SJSA1 (cell line): Measurements from ENCODE around the gene VDR. TPM values are rescaled to one million over a fixed set of nuclear protein-coding genes. Genes with fewer than 3 reads are reported as not detected.
"Not testable (repeated sequence)": the region's sequence is repeated elsewhere in the genome, so short reads cannot be mapped to it uniquely, and the experiment has no call there.

Experiments used
- DNase-seq, 2 experiments: peaks; one replicate each; pipeline ENCODE4 v3.0.0-alpha.2; 2015 to 2020; ENCODE audit warnings: low spot score in 2 of 2, low read depth in 1 of 2
- H3K27ac ChIP-seq: fragments of 250-450 bp; sonication (Bioruptor Pico); 2 replicates; pipeline ENCODE4 v1.5.1; 2020; ENCODE audit warnings: mild to moderate bottlenecking, moderate library complexity
- H3K27me3 ChIP-seq: fragments of 250-450 bp; sonication (Bioruptor Pico); replicated peaks from 2 replicates; pipeline ENCODE4 v1.5.1; 2020; ENCODE audit warnings: mild to moderate bottlenecking, moderate library complexity
- H3K36me3 ChIP-seq: fragments of 250-450 bp; sonication (Bioruptor Pico); 2 replicates; pipeline ENCODE4 v1.5.1; 2020; ENCODE audit warnings: mild to moderate bottlenecking
- H3K4me1 ChIP-seq: fragments of 250-450 bp; sonication (Bioruptor Pico); replicated peaks from 2 replicates; pipeline ENCODE4 v1.6.1; 2021; ENCODE audit warnings: mild to moderate bottlenecking
- H3K4me3 ChIP-seq: fragments of 250-450 bp; sonication (Bioruptor Pico); 2 replicates; pipeline ENCODE4 v1.5.1; 2020; ENCODE audit warnings: mild to moderate bottlenecking
- H3K9me3 ChIP-seq: fragments of 250-450 bp; sonication (Bioruptor Pico); replicated peaks from 2 replicates; pipeline ENCODE4 v1.5.1; 2020; ENCODE audit warnings: mild to moderate bottlenecking
- total RNA-seq: library from RNA; depleted of rRNA; stranded (reverse); fragments of >200 nt; shearing (Covaris generic); gene quantifications from 2 replicates; pipeline ENCODE4 v1.2.3, GENCODE V29; 2014

VDR gene
- total RNA-seq, 1 experiment from 2014 or later = 1.4 TPM

DNA sequence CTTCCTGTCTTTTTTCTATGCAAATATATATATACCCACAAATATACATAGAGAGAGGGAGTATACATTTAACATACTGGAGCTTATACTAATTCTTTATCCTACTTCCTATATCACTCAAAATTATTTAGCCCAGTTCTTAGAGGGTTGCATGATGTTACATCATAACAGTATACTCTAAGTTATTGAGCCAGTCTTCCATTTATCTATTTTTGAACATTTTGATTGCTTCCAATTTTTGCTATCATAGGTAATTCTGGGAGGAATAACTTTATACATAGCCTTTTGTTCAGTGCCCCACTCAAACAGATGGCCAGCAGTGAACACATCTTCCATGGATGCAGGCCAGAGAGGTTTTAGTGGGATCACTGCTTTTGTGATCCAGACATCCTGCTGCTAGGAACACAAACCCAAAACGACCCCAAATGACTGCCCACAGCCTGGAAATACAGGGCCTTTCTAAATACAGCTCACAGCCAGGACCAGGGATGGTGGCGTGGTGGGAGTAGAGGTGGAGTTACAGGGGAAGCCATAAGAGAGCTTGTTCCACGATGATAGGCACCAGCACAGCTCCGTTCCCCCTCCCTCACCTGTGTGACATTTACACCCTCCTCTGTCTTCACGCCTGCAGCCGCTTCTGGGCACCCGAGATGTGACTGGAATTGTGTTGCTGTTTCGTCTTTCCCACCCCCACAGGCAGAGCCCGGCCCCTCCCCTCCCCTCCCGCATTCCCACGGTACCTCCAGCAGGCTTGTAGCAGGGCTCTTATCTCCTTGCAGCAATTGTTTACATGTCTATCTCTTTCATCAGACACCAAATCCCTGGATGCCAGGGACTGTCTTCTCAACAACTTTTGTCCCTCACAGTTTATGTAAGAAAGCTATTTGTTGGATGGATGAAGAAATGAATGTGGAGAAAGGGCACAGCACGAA lies 54.4 kb downstream of the VDR start:
- H3K9me3 ChIP-seq = no peaks in the 10 kb centered on the region
- no peaks in the 10 kb centered on the region for H3K4me1 ChIP-seq
- no peak overlapping the region for H3K27ac ChIP-seq
- no peaks in the 10 kb centered on the region for H3K27me3 ChIP-seq
- no peak overlapping the region for H3K4me3 ChIP-seq
- DNase-seq = no peak
- H3K36me3 ChIP-seq = no peaks in the 10 kb centered on the region

DNA sequence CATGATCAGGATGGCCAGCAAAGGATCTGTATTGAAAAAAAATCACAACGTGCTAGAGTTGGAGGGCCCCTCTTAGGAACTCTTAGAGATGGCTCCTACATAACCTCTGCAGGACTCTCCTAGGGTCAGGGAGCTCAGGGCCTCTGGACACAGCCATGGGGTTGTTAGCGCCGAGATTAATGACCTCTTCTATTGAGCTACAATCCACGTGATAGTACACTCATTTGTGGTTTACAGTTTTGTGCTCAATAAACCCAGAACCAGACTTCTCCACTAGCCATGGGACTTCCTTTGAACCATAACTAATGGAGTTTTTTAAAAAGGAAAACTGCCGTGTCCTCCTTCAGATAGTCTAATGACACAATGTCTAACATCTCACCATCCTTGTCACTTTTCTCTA lies 55.5 kb downstream of the VDR start:
- DNase-seq = no peak
- H3K4me1 ChIP-seq = no peaks in the 10 kb centered on the region
- no peaks in the 10 kb centered on the region for H3K36me3 ChIP-seq
- H3K27ac ChIP-seq = no peak overlapping the region
- no peaks in the 10 kb centered on the region for H3K9me3 ChIP-seq
- H3K4me3 ChIP-seq = no peak overlapping the region
- H3K27me3 ChIP-seq = no peaks in the 10 kb centered on the region

DNA sequence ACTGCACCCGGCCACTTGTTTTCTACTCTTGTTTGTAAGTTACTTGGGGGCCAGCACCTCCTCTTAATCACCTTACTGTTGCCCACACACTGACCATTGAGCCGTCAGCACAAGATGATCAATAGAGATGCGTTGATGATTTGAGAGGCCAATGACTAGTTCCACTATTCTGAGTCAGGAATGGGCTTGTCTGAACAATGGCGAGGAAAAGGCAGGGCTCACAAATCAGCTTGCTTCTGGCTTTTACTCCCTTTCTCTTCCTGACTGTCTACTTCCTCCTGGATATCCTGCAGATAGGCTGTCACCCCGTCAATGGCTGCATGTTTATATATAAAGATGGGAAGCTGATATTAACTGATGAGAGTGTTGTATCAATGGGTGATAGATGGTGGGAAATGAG lies 55.9 kb downstream of the VDR start:
- DNase-seq = no peak
- Histone ChIP-seq H3K9me3 (no peaks in the 10 kb centered on the region), H3K27ac (no peak overlapping the region), H3K36me3 (no peaks in the 10 kb centered on the region), H3K4me3 (no peak overlapping the region), H3K27me3 (no peaks in the 10 kb centered on the region), H3K4me1 (no peaks in the 10 kb centered on the region)

DNA sequence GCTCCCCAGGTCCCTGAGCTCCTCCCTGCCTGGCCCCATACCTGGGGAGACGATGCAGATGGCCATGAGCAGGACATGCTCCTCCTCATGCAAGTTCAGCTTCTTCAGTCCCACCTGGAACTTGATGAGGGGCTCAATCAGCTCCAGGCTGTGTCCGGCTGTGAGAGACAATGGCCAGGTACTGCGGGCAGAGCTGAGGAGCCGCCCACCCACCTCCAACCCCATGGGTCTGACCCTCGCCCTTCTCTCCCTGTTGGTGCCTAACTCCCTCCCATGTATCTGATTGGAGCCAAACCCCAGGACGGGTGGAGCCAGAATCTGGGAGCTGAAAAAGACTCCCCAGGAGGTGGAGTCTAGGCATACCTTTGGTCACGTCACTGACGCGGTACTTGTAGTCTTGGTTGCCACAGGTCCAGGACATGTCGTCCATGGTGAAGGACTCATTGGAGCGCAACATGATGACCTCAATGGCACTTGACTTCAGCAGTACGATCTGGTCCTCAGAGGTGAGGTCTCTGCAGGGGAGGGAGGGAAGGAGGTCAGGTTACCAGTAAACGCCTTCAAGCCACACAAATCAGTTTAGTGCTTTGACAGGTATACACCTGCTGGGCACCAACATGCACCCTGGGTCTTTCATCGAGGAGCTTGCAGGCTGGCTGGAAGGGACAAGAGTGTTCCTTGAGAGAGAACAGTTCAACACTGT lies 58.3 kb downstream of the VDR start:
- DNase-seq = no peak
- no peaks in the 10 kb centered on the region for H3K36me3 ChIP-seq

DNA sequence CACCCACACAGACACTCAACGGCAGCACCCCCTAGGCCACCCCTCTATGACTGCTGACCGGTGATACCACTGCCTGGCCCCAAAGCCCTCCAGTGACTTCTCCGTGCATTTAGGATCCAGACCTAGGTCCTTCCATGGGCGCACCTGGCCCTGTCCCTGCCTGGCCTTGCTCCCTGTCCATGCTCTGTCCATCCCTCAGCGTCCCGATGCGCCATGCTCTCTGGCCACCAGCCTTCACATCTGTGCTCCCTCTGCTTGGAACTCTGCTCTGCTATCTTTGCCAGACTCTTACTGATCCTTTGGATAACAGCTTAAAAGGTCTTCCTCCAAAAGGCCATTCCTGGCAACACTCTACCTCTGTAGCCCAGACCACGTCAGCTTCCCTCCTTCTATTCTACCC lies 59.7 kb downstream of the VDR start:
- no peaks in the 10 kb centered on the region for H3K4me1 ChIP-seq
- H3K27ac ChIP-seq = no peak overlapping the region
- no peaks in the 10 kb centered on the region for H3K36me3 ChIP-seq
- peaks cover 3% of the 10 kb centered on the region; the same call in 1 of the 2 replicates for H3K27me3 ChIP-seq
- no peak overlapping the region for H3K4me3 ChIP-seq
- no peak for DNase-seq
- no peaks in the 10 kb centered on the region for H3K9me3 ChIP-seq

More for the DNA sequence above, 58.3 kb downstream of the VDR start:
- Histone ChIP-seq H3K9me3 (no peaks in the 10 kb centered on the region), H3K4me3 (no peak overlapping the region), H3K27me3 (no peaks in the 10 kb centered on the region), H3K4me1 (no peaks in the 10 kb centered on the region), H3K27ac (no peak overlapping the region)

DNA sequence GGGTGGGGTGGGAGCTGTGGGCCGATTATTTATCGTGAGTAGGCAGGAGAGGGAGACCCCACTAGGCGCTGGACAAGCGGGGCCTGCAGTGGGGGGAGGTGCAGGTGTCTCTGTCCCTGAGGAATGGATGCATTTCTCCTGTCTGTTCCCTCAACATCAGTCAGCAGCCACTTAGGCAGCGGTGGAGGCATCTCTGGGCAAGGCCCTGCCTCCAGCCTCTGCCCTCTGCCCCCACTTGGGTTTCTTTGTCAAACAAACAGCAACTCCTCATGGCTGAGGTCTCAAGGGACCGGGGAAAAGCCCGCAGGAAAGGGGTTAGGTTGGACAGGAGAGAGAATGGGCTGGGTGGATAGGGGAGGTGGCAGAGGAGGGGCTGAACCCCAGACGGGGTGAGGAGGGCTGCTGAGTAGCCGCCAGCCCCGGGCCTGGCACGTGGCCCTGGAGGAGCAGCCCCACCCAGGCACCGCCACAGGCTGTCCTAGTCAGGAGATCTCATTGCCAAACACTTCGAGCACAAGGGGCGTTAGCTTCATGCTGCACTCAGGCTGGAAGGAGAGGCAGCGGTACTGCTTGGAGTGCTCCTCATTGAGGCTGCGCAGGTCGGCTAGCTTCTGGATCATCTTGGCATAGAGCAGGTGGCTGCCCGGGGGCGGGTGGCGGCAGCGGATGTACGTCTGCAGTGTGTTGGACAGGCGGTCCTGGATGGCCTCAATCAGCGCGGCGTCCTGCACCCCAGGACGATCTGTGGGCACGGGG lies 60.4 kb downstream of the VDR start:
- H3K4me1 ChIP-seq = no peaks in the 10 kb centered on the region
- H3K36me3 ChIP-seq = no peaks in the 10 kb centered on the region
- peaks cover 3% of the 10 kb centered on the region; the same call in 1 of the 2 replicates for H3K27me3 ChIP-seq
- H3K27ac ChIP-seq = no peak overlapping the region
- no peak overlapping the region for H3K4me3 ChIP-seq
- no peaks in the 10 kb centered on the region for H3K9me3 ChIP-seq
- DNase-seq = no peak

DNA sequence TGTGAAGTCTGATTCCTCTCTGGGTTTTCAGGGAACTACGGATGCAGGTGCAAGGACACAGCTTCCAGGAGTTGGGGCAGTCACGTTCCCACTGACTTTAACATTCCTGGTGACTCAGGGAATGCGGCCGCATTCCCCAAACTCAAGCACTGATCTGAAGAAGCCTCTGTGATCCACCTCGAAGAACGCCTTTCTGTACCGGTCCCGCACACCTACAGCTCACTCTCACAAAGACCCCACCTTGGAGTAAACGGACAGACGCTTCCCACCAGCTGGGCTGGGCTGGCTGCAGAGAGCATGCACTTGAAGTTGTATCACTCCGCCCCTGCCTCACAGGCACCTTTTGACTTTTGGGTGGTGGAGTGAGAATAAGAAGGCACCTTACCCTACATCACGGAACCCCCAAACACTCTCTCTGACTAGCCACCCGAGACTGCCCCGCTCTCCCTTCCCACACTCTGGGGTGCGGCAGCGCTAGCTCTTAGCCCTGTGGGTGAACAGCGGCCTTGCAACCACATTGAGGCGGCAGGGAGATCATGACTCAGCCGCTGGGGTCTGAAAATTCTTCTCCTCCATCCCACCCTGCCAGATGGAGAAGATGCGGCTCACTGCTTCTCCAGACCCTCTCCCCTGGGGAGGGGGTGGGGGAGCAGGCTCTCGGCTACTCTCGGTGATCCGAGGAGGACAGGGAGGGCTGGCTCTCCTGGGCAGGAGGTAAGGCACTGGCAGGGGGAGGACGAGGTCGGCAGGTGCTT lies 61.4 kb downstream of the VDR start:
- DNase-seq = no peak
- H3K4me1 ChIP-seq = no peaks in the 10 kb centered on the region
- no peaks in the 10 kb centered on the region for H3K9me3 ChIP-seq
- no peak overlapping the region for H3K4me3 ChIP-seq
- peaks cover 3% of the 10 kb centered on the region; the same call in 1 of the 2 replicates for H3K27me3 ChIP-seq
- H3K27ac ChIP-seq = no peak overlapping the region
- H3K36me3 ChIP-seq = no peaks in the 10 kb centered on the region

DNA sequence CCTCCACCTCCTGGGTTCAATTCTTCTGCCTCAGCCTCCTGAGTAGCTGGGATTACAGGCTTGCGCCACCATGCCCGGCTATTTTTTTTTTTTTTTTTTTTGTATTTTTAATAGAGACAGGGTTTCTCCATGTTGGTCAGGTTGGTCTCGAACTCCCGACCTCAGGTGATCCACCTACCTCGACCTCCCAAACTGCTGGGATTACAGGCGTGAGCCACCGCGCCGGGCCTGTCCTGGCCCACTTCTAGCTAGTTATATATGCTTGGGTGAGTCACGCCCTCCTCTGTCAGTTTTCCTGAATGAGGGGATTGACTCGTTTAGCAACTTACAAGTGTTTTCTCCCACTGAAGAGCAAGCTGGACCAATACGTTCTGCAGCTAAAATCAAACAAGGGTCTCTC lies 62.3 kb downstream of the VDR start:
- not testable (repeated sequence) for H3K36me3 ChIP-seq, H3K27ac ChIP-seq, DNase-seq, H3K4me3 ChIP-seq, H3K9me3 ChIP-seq, H3K4me1 ChIP-seq, H3K27me3 ChIP-seq

DNA sequence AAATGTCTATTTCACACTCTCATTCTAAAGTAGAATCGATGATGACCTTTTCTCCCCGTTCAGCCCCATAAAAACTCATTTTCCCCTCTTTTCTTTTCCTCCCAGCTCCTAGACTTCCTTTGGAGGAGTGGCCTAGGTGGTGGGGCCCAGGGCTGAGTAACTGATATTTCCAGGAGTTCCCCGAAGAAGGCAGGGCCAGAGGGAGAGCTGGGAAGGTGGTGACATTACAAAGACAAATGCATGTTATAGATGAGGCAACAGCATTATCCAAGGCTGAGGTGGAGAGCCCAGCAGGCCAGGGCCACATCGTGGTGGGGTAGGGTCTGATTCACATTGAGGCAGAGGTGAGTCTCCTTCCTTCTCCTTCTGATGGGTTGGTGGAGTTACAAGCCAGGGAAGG lies 62.9 kb downstream of the VDR start:
- Histone ChIP-seq H3K27ac (no peak overlapping the region), H3K27me3 (peaks cover 3% of the 10 kb centered on the region; the same call in 1 of the 2 replicates), H3K36me3 (no peaks in the 10 kb centered on the region; the same call in 1 of the 2 replicates), H3K9me3 (no peaks in the 10 kb centered on the region), H3K4me1 (no peaks in the 10 kb centered on the region), H3K4me3 (no peak overlapping the region)
- DNase-seq = no peak

DNA sequence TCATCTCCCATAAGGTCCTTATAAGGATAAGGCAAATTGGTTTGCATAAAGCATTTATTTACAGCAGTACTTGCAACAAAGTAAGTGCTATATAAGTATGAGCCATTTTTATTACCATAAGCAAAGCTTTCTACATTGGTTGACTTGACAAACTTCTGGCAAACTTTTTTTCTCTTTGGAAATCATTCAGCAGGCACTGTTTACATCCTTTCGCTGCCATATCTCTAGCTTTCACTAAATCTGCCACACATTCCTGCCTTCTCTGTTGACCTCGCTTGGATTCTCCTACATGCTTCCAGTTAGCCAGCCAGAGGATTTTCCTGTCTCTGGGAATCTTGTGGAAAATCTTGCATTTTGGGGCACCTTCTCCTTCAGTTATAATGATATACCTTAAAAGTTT lies 63.3 kb downstream of the VDR start:
- no peak overlapping the region for H3K27ac ChIP-seq
- no peak overlapping the region for H3K4me3 ChIP-seq
- no peaks in the 10 kb centered on the region; the same call in 1 of the 2 replicates for H3K36me3 ChIP-seq
- H3K4me1 ChIP-seq = no peaks in the 10 kb centered on the region
- DNase-seq = no peak
- peaks cover 3% of the 10 kb centered on the region; the same call in 1 of the 2 replicates for H3K27me3 ChIP-seq
- H3K9me3 ChIP-seq = no peaks in the 10 kb centered on the region

DNA sequence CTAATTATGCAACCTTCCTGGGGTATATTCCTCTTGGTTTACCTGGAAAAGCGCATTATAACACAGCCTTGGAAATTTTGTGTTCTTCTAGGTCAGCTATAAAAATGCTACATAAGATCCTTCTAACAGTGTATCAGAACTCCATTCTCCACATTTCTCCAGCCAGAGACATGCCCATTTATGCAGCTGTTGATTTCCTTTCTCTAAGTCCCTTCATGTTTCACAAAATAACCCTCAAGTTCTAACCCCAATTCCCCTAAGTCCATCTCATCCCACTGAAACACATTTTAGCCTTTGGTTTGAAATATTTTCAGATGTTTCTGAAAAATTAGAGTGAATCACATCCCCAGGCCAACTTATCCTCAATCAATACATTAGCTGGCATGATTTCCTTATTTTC lies 64.2 kb downstream of the VDR start:
- peaks cover 3% of the 10 kb centered on the region; the same call in 1 of the 2 replicates for H3K27me3 ChIP-seq
- H3K36me3 ChIP-seq = no peaks in the 10 kb centered on the region; the same call in 1 of the 2 replicates
- no peak overlapping the region for H3K4me3 ChIP-seq
- H3K4me1 ChIP-seq = no peaks in the 10 kb centered on the region
- H3K9me3 ChIP-seq = no peaks in the 10 kb centered on the region
- H3K27ac ChIP-seq = no peak overlapping the region
- no peak for DNase-seq

DNA sequence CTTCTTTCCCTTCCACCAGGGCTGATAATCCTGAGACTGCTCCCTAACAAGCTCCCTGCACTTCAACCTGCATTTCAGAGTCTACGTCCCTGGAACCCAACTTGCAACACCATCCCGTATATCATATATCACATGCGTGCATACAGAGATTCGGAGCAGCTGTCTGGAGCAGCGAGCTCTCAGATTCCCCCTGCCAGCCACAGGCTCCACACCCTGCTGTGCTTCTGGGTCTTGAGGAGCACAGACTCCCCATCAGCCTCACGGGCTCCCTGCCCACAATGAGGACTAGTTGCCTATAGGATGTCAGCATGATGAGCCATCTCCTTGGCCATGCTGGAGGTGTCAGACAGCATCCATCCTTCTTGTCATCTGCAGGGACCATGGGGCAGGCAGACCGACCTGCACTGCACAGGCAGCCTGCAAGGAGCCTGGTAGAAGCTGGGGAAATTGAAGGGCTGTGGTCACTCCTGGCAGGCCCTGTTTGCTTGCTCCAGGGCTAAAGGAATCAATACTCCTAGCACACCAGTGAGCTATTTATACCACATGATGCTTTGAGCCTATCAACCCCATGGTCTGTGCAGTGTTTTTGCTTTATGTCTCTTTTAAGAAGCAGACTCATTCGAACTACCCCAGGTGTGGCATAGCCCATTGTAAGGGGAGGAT lies 65.4 kb downstream of the VDR start:
- no peak for DNase-seq
- Histone ChIP-seq H3K36me3 (no peaks in the 10 kb centered on the region; the same call in 1 of the 2 replicates), H3K4me1 (no peaks in the 10 kb centered on the region), H3K27me3 (peaks cover 3% of the 10 kb centered on the region; the same call in 1 of the 2 replicates), H3K27ac (no peak overlapping the region), H3K4me3 (no peak overlapping the region), H3K9me3 (no peaks in the 10 kb centered on the region)
